ENCODE data around the gene EXT2.

DNA sequence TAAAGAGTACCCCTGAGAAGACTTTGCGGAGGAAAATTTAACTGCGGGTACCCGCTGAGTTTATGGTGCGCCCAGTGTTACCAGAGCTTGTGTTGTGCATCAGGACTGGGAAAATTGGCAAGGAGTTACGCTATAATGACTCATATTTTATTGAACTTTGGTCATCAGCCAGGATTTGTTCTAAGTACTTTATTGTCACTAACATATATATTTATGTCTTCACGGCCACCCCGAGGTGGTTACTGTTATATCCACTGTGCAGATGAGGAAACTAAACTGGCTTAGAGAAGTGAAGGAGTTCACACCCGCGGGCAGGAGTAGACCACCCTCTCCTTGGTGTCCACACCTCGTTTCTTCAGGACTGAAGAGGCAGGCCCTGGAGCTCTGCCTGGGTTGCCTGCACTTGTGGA, 28.7 kb upstream of the EXT2 start:
- TF ChIP-seq, protein P1, sequence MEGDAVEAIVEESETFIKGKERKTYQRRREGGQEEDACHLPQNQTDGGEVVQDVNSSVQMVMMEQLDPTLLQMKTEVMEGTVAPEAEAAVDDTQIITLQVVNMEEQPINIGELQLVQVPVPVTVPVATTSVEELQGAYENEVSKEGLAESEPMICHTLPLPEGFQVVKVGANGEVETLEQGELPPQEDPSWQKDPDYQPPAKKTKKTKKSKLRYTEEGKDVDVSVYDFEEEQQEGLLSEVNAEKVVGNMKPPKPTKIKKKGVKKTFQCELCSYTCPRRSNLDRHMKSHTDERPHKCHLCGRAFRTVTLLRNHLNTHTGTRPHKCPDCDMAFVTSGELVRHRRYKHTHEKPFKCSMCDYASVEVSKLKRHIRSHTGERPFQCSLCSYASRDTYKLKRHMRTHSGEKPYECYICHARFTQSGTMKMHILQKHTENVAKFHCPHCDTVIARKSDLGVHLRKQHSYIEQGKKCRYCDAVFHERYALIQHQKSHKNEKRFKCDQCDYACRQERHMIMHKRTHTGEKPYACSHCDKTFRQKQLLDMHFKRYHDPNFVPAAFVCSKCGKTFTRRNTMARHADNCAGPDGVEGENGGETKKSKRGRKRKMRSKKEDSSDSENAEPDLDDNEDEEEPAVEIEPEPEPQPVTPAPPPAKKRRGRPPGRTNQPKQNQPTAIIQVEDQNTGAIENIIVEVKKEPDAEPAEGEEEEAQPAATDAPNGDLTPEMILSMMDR (IDR thresholded peaks at IDR 0.05; ENCODE audit: low read length), result no peak
- TF ChIP-seq EZH2 (optimal IDR thresholded peaks at IDR 0.05; ENCODE audit: low read depth, low read length) (no peak), EZH2phosphoT487 (IDR thresholded peaks at IDR 0.05; ENCODE audit: low read length) (no peak)

Data from MM.1S (cell line).